ENCODE data around the gene COL11A2. TPM values are rescaled to one million over a fixed set of nuclear protein-coding genes. Genes with fewer than 3 reads are reported as not detected.

COL11A2 gene
- total and polyA plus RNA-seq, 2 experiments from 2014 or later: 1.6 to 2.7 TPM

DNA sequence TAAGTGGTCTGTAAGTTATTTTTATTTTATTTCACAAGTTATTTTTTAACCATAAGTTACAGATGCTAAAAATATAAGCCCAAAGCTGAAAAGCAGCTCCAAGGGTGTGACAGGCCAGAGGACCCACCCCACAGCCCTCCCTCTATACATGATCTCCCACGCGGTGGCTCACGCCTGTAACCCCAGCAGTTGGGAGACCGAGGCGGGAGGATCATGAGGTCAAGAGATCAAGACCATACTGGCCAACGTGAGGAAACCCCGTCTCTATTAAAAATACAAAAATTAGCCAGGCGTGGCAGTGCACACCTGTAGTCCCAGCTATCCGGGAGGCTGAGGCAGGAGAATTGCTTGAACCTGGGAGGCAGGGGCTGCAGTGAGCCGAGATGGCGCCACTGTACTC is 32.2 kb downstream of the COL11A2 start (continued):
- TF ChIP-seq, protein P1, sequence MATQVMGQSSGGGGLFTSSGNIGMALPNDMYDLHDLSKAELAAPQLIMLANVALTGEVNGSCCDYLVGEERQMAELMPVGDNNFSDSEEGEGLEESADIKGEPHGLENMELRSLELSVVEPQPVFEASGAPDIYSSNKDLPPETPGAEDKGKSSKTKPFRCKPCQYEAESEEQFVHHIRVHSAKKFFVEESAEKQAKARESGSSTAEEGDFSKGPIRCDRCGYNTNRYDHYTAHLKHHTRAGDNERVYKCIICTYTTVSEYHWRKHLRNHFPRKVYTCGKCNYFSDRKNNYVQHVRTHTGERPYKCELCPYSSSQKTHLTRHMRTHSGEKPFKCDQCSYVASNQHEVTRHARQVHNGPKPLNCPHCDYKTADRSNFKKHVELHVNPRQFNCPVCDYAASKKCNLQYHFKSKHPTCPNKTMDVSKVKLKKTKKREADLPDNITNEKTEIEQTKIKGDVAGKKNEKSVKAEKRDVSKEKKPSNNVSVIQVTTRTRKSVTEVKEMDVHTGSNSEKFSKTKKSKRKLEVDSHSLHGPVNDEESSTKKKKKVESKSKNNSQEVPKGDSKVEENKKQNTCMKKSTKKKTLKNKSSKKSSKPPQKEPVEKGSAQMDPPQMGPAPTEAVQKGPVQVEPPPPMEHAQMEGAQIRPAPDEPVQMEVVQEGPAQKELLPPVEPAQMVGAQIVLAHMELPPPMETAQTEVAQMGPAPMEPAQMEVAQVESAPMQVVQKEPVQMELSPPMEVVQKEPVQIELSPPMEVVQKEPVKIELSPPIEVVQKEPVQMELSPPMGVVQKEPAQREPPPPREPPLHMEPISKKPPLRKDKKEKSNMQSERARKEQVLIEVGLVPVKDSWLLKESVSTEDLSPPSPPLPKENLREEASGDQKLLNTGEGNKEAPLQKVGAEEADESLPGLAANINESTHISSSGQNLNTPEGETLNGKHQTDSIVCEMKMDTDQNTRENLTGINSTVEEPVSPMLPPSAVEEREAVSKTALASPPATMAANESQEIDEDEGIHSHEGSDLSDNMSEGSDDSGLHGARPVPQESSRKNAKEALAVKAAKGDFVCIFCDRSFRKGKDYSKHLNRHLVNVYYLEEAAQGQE (IDR thresholded peaks at IDR 0.05; ENCODE audit: unreplicated experiment): no peak
- TF ChIP-seq NANOG (IDR thresholded peaks at IDR 0.05; ENCODE audit: borderline replicate concordance) (no peak), EZH2phosphoT487 (IDR thresholded peaks at IDR 0.05; ENCODE audit: unreplicated experiment) (no peak), POLR2AphosphoS5 (IDR thresholded peaks at IDR 0.05; ENCODE audit: low read depth) (no peak), EZH2 (IDR thresholded peaks at IDR 0.05; ENCODE audit: low read depth, unreplicated experiment) (no peak), CREB1 (CRISPR knock-in tag; IDR thresholded peaks at IDR 0.05; ENCODE audit: low read depth) (no peak)
- TF ChIP-seq, protein P2, sequence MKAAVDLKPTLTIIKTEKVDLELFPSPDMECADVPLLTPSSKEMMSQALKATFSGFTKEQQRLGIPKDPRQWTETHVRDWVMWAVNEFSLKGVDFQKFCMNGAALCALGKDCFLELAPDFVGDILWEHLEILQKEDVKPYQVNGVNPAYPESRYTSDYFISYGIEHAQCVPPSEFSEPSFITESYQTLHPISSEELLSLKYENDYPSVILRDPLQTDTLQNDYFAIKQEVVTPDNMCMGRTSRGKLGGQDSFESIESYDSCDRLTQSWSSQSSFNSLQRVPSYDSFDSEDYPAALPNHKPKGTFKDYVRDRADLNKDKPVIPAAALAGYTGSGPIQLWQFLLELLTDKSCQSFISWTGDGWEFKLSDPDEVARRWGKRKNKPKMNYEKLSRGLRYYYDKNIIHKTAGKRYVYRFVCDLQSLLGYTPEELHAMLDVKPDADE (IDR thresholded peaks at IDR 0.05): no peak
- TF ChIP-seq, protein P3, sequence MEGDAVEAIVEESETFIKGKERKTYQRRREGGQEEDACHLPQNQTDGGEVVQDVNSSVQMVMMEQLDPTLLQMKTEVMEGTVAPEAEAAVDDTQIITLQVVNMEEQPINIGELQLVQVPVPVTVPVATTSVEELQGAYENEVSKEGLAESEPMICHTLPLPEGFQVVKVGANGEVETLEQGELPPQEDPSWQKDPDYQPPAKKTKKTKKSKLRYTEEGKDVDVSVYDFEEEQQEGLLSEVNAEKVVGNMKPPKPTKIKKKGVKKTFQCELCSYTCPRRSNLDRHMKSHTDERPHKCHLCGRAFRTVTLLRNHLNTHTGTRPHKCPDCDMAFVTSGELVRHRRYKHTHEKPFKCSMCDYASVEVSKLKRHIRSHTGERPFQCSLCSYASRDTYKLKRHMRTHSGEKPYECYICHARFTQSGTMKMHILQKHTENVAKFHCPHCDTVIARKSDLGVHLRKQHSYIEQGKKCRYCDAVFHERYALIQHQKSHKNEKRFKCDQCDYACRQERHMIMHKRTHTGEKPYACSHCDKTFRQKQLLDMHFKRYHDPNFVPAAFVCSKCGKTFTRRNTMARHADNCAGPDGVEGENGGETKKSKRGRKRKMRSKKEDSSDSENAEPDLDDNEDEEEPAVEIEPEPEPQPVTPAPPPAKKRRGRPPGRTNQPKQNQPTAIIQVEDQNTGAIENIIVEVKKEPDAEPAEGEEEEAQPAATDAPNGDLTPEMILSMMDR (conservative IDR thresholded peaks at IDR 0.05; ENCODE audit: low read depth in 2 of 2): no peak

DNA sequence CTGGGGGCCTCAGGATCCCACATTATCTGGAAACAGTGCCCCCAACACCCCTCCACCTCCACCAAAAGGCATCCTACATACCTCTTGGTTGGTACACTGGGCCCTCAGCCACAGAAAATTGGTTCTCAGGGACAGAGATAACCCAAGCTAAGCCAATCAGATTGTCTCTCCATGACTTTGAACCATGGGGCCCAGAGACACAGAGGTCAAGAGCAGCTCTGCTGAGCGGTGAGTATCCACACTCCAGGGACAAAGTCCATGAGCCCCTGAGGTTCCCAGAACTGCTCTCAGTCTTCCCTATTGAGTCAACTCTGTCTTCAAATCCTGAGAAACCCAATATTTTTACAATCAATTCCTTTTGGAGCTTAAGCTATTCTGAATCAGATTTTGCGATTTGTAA is 35.3 kb downstream of the COL11A2 start:
- Mint-ChIP-seq H3K36me3 (ENCODE audit: low read depth) (peaks cover 7% of the 10 kb centered on the region; the same call in 2 of the 3 replicates), H3K4me1 (peaks cover 11% of the 10 kb centered on the region), H3K9me3 (peaks cover 8% of the 10 kb centered on the region), H3K4me3 (no peak overlapping the region), H3K27me3 (ENCODE audit: insufficient read depth, low read depth, poor library complexity) (peaks cover 13% of the 10 kb centered on the region), H3K27ac (no peak overlapping the region)
- DNase-seq (ENCODE audit: low spot score) (no peak), ATAC-seq (no peak)
- 0 out of 2 replicates have a peak, but pooled peaks cover 3% of the 10 kb centered on the region for H3F3A ChIP-seq (replicated peaks; ENCODE audit: low read depth)
- H3K4me2 ChIP-seq: no peak overlapping the region
- no peaks in the 10 kb centered on the region for H3K9me2 ChIP-seq (ENCODE audit: insufficient read depth)
- no peaks in the 10 kb centered on the region for H3K36me3 ChIP-seq (ENCODE audit: insufficient read depth)
- H3K27me3 ChIP-seq (ENCODE audit: insufficient read depth): peaks cover 8% of the 10 kb centered on the region
- H3K4me1 ChIP-seq (ENCODE audit: insufficient read depth): peaks cover 7% of the 10 kb centered on the region
- no peaks in the 10 kb centered on the region for H3K79me2 ChIP-seq (replicated peaks; ENCODE audit: insufficient read depth)
- H3K27ac ChIP-seq (ENCODE audit: low read depth): no peak overlapping the region
- no peaks in the 10 kb centered on the region for H4K20me1 ChIP-seq (replicated peaks; ENCODE audit: insufficient read depth)
- H3K4me3 ChIP-seq: no peak overlapping the region
- H2AFZ ChIP-seq: no peak overlapping the region
- TF ChIP-seq POLR2AphosphoS5 (IDR thresholded peaks at IDR 0.05; ENCODE audit: low read depth): no peak
- TF ChIP-seq EZH2 (IDR thresholded peaks at IDR 0.05; ENCODE audit: low read depth, unreplicated experiment): no peak
- TF ChIP-seq NANOG (IDR thresholded peaks at IDR 0.05; ENCODE audit: borderline replicate concordance): no peak
- TF ChIP-seq, protein P1 (IDR thresholded peaks at IDR 0.05; ENCODE audit: unreplicated experiment): no peak
- TF ChIP-seq, protein P3 (conservative IDR thresholded peaks at IDR 0.05; ENCODE audit: low read depth in 2 of 2): no peak
- TF ChIP-seq ZNF331 (CRISPR knock-in tag; IDR thresholded peaks at IDR 0.05; ENCODE audit: low read depth): no peak
- no peak for TF ChIP-seq EZH2phosphoT487 (IDR thresholded peaks at IDR 0.05; ENCODE audit: unreplicated experiment)
- TF ChIP-seq STAT1 (IDR thresholded peaks at IDR 0.05; ENCODE audit: unreplicated experiment): no peak
- TF ChIP-seq, protein P2 (IDR thresholded peaks at IDR 0.05): no peak
- TF ChIP-seq JUNB (IDR thresholded peaks at IDR 0.05; ENCODE audit: unreplicated experiment): no peak
- TF ChIP-seq CREB1 (CRISPR knock-in tag; IDR thresholded peaks at IDR 0.05; ENCODE audit: low read depth): no peak

All from GM23338 (cell line).